ENCODE data around the gene BAIAP3.

GRCh38 chr16:1350691-1351090 is 17.2 kb downstream of the BAIAP3 start:
- TF ChIP-seq POLR2A (IDR thresholded peaks at IDR 0.05): no peak
- no peak for TF ChIP-seq CTCF (IDR thresholded peaks at IDR 0.05)
